Central memory CD8-positive, alpha-beta T cell (primary cell): ENCODE results near the gene NECAB2.

ENCODE experiments used
- ATAC-seq: fragments of 150-1000 bp; cut with Tn5 transposase; replicated peaks from 2 replicates; pipeline ENCODE4 v1.10.0; 2022; ENCODE audit warnings: mild to moderate bottlenecking, moderate FRiP score, moderate number of reproducible peaks; ENCODE audit not compliant: poor library complexity, severe bottlenecking; ENCODE audit errors: extremely low read depth
- DNase-seq, 2 donors: peaks; one replicate each; pipeline ENCODE4 v3.0.0; 2021; ENCODE audit warnings: low spot score in 2 of 2
- H3K27ac Mint-ChIP-seq: one replicate; pipeline ENCODE4 v1.8.0; 2022; ENCODE audit warnings: low read depth, mild to moderate bottlenecking, moderate library complexity, mixed read lengths
- H3K27me3 Mint-ChIP-seq: one replicate; pipeline ENCODE4 v1.8.0; 2022; ENCODE audit warnings: mixed read lengths
- H3K36me3 Mint-ChIP-seq: one replicate; pipeline ENCODE4 v1.8.0; 2022; ENCODE audit warnings: mild to moderate bottlenecking, moderate library complexity, mixed read lengths; ENCODE audit not compliant: insufficient read depth
- H3K4me1 Mint-ChIP-seq: one replicate; pipeline ENCODE4 v1.8.0; 2022; ENCODE audit warnings: mixed read lengths
- H3K4me3 Mint-ChIP-seq: one replicate; pipeline ENCODE4 v1.8.0; 2022; ENCODE audit warnings: mild to moderate bottlenecking, moderate library complexity, mixed read lengths
- H3K9me3 Mint-ChIP-seq: one replicate; pipeline ENCODE4 v1.8.0; 2022; ENCODE audit warnings: mixed read lengths

NECAB2 gene

GRCh38 chr16:84036982-84037425 is 69.0 kb downstream of the NECAB2 start:
- peaks cover 11% of the 10 kb centered on the region for H3K27me3 Mint-ChIP-seq
- DNase-seq (no peak), ATAC-seq (no peak)
- no peaks in the 10 kb centered on the region for H3K36me3 Mint-ChIP-seq
- no peak overlapping the region for H3K4me3 Mint-ChIP-seq
- H3K9me3 Mint-ChIP-seq, result no peaks in the 10 kb centered on the region
- no peaks in the 10 kb centered on the region for H3K4me1 Mint-ChIP-seq
- H3K27ac Mint-ChIP-seq, result no peak overlapping the region

GRCh38 chr16:84038469-84038868 is 70.4 kb downstream of the NECAB2 start:
- DNase-seq (no peak), ATAC-seq (no peak)
- Mint-ChIP-seq H3K27ac (no peak overlapping the region), H3K27me3 (peaks cover 25% of the 10 kb centered on the region), H3K4me1 (no peaks in the 10 kb centered on the region), H3K4me3 (no peak overlapping the region), H3K36me3 (no peaks in the 10 kb centered on the region), H3K9me3 (no peaks in the 10 kb centered on the region)

DNA sequence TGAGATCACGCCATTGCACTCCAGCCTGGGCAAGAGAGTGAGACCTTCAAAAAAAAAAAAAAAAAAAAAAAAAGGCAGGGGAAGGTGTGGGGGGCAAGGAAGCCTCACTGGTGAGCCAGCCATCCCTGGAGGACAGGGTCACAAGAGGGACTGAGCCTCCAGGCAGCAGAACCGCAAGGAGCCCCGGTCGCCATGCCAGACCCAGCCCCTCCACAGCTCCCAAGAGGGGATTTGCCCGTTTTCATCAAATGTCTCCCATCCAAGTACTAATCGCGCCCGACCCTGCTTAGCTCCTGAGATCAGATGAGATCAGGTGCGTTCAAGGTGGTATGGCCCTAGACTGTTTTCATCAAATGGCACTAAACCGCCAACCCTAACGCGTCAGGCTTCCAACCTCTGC is 71.7 kb downstream of the NECAB2 start:
- Mint-ChIP-seq H3K36me3 (no peaks in the 10 kb centered on the region), H3K4me3 (no peak overlapping the region)

GRCh38 chr16:84040226-84040822 is 72.3 kb downstream of the NECAB2 start:
- H3K27me3 Mint-ChIP-seq, result peaks cover 41% of the 10 kb centered on the region
- DNase-seq, result no peak
- H3K4me1 Mint-ChIP-seq, result no peaks in the 10 kb centered on the region
- ATAC-seq, result no peak
- H3K36me3 Mint-ChIP-seq, result no peaks in the 10 kb centered on the region
- H3K9me3 Mint-ChIP-seq, result no peaks in the 10 kb centered on the region
- H3K27ac Mint-ChIP-seq, result no peak overlapping the region
- H3K4me3 Mint-ChIP-seq, result no peak overlapping the region

More for the DNA sequence above, 71.7 kb downstream of the NECAB2 start:
- no peak overlapping the region for H3K27ac Mint-ChIP-seq
- no peaks in the 10 kb centered on the region for H3K9me3 Mint-ChIP-seq
- DNase-seq, result no peak
- H3K27me3 Mint-ChIP-seq, result peaks cover 38% of the 10 kb centered on the region
- no peak for ATAC-seq
- H3K4me1 Mint-ChIP-seq, result no peaks in the 10 kb centered on the region

- Mint-ChIP-seq H3K4me1 (no peaks in the 10 kb centered on the region), H3K27me3 (peaks cover 41% of the 10 kb centered on the region), H3K27ac (no peak overlapping the region), H3K4me3 (no peak overlapping the region), H3K9me3 (no peaks in the 10 kb centered on the region), H3K36me3 (no peaks in the 10 kb centered on the region)
- no peak for DNase-seq
- ATAC-seq, result no peak
Measured at GRCh38 chr16:84040823-84041820, 73.1 kb downstream of the NECAB2 start.

DNA sequence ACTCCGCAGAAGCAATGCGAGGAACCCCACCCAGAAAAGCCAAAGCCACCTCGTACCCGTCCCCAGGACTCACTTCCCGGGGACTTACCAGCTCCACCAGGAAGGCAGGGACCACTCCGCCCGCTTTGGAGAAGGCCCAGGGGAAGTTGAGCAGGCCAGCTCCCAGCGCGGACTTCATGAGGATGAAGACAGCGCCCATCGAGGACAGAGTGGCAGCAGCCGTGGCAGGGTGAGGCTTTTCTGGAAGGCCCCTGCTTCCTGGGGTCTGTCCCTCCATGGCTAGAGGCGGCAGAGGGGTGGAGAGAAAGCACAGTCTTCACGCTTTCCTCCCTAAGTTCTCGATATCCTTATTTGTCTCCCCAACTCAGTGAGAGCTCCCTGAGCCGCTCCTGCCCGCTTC is 73.8 kb downstream of the NECAB2 start:
- ATAC-seq (no peak), DNase-seq (no peak)
- Mint-ChIP-seq H3K4me3 (no peak overlapping the region), H3K36me3 (no peaks in the 10 kb centered on the region), H3K4me1 (no peaks in the 10 kb centered on the region), H3K27me3 (peaks cover 41% of the 10 kb centered on the region), H3K27ac (no peak overlapping the region), H3K9me3 (no peaks in the 10 kb centered on the region)

DNA sequence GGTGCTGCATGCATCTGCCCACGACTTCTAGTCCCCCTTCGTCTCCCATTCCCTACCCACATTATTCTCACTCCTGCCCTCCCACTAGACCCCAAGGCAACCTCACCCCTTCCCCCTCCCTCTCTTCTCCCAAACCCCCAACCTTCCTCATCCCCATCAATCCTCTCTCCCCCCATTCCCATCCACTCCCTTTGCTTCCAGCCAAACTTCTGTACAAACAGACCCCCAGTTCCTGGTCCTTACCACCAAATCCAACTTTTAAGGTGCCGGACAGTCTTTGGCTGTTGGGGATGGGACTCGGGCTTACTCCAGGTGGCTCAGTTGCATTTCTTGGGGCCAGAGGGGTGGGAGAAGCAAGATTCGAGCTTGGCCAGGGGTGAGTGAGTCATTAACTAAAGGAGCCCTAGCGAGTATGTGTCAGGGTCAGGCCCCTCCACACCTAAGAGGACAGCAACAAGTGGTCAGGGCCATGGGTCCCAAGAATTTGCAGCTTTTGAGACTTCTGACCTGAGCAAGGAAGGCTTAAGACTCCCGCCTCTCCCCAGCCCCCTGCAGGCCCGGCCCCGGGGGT is 74.3 kb downstream of the NECAB2 start, which contains the start of gene SLC38A8:
Gene SLC38A8 (minus strand): TSS at position 488 of the 571 bp plus-strand sequence. CDS start 638 bp downstream, outside the sequence.
- no peak within 1 kb of the TSS for H3K4me3 Mint-ChIP-seq
- H3K36me3 Mint-ChIP-seq, result no peaks in the 10 kb centered on the region
- peaks cover 41% of the 10 kb centered on the region for H3K27me3 Mint-ChIP-seq
- ATAC-seq (no peak), DNase-seq (no peak)
- H3K27ac Mint-ChIP-seq, result no peak within 1 kb of the TSS
- H3K9me3 Mint-ChIP-seq, result no peaks in the 10 kb centered on the region
- no peaks in the 10 kb centered on the region for H3K4me1 Mint-ChIP-seq

DNA sequence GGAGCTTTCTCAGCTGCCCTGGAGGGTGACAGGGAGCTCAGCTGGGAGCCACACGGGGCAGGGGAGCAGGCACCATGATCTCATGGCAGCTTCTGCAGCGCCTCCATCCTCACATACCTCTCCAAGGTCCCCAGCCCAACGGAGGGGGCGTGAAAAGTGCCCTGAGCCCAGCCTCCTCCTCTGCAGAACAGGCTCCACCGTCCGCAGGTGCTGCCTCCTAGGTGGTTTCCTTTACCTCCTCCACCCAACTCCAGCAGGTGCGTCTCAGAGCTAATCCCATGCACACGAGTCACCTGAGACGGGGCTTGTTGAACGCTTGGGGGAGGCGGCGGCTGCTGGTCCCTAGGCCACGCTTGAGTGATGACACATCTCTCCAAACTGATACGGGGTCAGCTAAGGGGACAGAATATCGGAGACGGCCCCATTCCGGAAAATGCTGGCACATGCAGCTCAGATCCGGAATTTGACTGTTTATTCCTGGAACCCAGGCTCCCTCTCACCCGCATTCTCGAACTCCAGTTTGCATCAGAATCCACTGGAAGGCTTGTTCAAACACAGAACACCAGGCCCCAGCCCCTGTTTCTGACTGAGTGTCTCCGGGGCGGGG is 74.9 kb downstream of the NECAB2 start:
- Mint-ChIP-seq H3K4me3 (no peak overlapping the region), H3K36me3 (no peaks in the 10 kb centered on the region), H3K4me1 (no peaks in the 10 kb centered on the region), H3K9me3 (no peaks in the 10 kb centered on the region), H3K27ac (no peak overlapping the region), H3K27me3 (peaks cover 41% of the 10 kb centered on the region)
- ATAC-seq (no peak), DNase-seq (no peak)

- Mint-ChIP-seq H3K9me3 (no peaks in the 10 kb centered on the region), H3K27me3 (peaks cover 36% of the 10 kb centered on the region), H3K36me3 (no peaks in the 10 kb centered on the region), H3K4me1 (no peaks in the 10 kb centered on the region), H3K4me3 (no peak overlapping the region), H3K27ac (no peak overlapping the region)
- DNase-seq, result no peak
- no peak for ATAC-seq
Measured at GRCh38 chr16:84043486-84044117, 75.6 kb downstream of the NECAB2 start.

DNA sequence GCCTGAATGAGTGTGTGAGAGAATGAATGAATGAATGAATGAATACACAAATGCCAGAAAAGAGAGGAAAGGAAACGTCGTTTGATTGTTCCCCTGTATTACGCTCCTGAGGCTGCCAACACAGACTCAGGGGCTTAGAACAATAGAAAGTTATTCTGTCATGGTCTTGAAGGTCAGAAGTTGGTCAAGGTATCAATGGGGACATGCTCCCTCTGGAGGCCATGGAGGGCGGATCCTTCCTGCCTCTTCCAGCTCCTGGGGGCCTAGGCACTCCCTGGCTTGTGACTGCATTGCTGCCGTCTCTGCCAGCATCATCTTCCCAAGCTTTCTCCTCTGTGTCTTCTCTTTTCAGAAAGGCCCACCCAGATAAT is 76.1 kb downstream of the NECAB2 start:
- no peaks in the 10 kb centered on the region for H3K4me1 Mint-ChIP-seq
- H3K27ac Mint-ChIP-seq, result no peak overlapping the region
- no peak for ATAC-seq
- no peaks in the 10 kb centered on the region for H3K36me3 Mint-ChIP-seq
- peaks cover 31% of the 10 kb centered on the region for H3K27me3 Mint-ChIP-seq
- DNase-seq, result no peak
- no peaks in the 10 kb centered on the region for H3K9me3 Mint-ChIP-seq
- no peak overlapping the region for H3K4me3 Mint-ChIP-seq

GRCh38 chr16:84045001-84045817 is 77.2 kb downstream of the NECAB2 start:
- Mint-ChIP-seq H3K36me3 (no peaks in the 10 kb centered on the region), H3K4me3 (no peak overlapping the region), H3K9me3 (no peaks in the 10 kb centered on the region)

More at GRCh38 chr16:84045001-84045817, 77.2 kb downstream of the NECAB2 start:
- Mint-ChIP-seq H3K27ac (no peak overlapping the region), H3K4me1 (no peaks in the 10 kb centered on the region), H3K27me3 (peaks cover 30% of the 10 kb centered on the region)
- ATAC-seq, result no peak
- no peak for DNase-seq
